Muscle of leg (tissue), 11 donors: Measurements from ENCODE around the gene SIDT2. TPM values are rescaled to one million over a fixed set of nuclear protein-coding genes. Genes with fewer than 3 reads are reported as not detected.
A peak's percentile ranks its signal among the peaks of the same experiment; 100 is the strongest.
"Not testable (repeated sequence)": the region's sequence is repeated elsewhere in the genome, so short reads cannot be mapped to it uniquely, and the experiment has no call there.

ENCODE experiments used
- DNase-seq: peaks from one replicate; pipeline ENCODE4 v3.0.0; 2013
- H3K27ac ChIP-seq: one replicate; pipeline ENCODE4 v1.5.1; 2013; ENCODE audit warnings: mild to moderate bottlenecking, low read length, control low read depth
- H3K27me3 ChIP-seq: one replicate; pipeline ENCODE4 v1.6.1; 2013; ENCODE audit warnings: low read length; ENCODE audit not compliant: control insufficient read depth, insufficient read depth
- H3K36me3 ChIP-seq: one replicate; pipeline ENCODE4 v1.6.1; 2013; ENCODE audit warnings: low read length; ENCODE audit not compliant: control insufficient read depth, insufficient read depth
- H3K4me1 ChIP-seq: one replicate; pipeline ENCODE4 v1.6.1; 2013; ENCODE audit warnings: low read length; ENCODE audit not compliant: control insufficient read depth, insufficient read depth
- H3K4me3 ChIP-seq: one replicate; pipeline ENCODE4 v1.5.1; 2013; ENCODE audit warnings: low read length, control low read depth
- H3K9me3 ChIP-seq: replicated peaks from 2 replicates; pipeline ENCODE4 v1.6.1; 2013; ENCODE audit warnings: low read depth, low read length; ENCODE audit not compliant: control insufficient read depth
- WGBS: methylation state at CpG from one replicate; pipeline ENCODE4 v1.1.5; 2013; ENCODE audit warnings: missing lambda C conversion rate; ENCODE audit not compliant: insufficient coverage; 5-methylcytosine and 5-hydroxymethylcytosine counted together
- polyA plus RNA-seq, 8 donors: library from polyadenylated mRNA; unstranded; fragments of 120-200 nt; gene quantifications; one replicate each; pipeline versions ENCODE4 v1.2.1 to v1.2.3, GENCODE V29; 2013; ENCODE audit warnings: inconsistent platforms in 1 of 8, low replicate concordance in 1 of 8; ENCODE audit not compliant: insufficient read length in 8 of 8, insufficient read depth in 1 of 8
- total RNA-seq: library from RNA; stranded (reverse); fragments of 120-200 nt; gene quantifications from one replicate; pipeline ENCODE4 v1.2.4, GENCODE V29; 2013

SIDT2 gene
- total and polyA plus RNA-seq, 9 donors, result 14.8 to 39.3 (median 27.8) TPM

- not testable (repeated sequence) for H3K9me3 ChIP-seq, H3K27me3 ChIP-seq, H3K4me3 ChIP-seq, DNase-seq, H3K27ac ChIP-seq
- 87% methylated on average over 4 of the region's 8 CpGs for WGBS
- peaks cover 26% of the 10 kb centered on the region for H3K36me3 ChIP-seq
- peaks cover 10% of the 10 kb centered on the region for H3K4me1 ChIP-seq
Measured at GRCh38 chr11:117209351-117210125, 31.0 kb downstream of the SIDT2 start.

GRCh38 chr11:117210620-117211019 lies 32.1 kb downstream of the SIDT2 start:
- Histone ChIP-seq H3K36me3 (peaks cover 26% of the 10 kb centered on the region), H3K9me3 (no peaks in the 10 kb centered on the region), H3K27ac (no peak overlapping the region), H3K4me3 (no peak overlapping the region), H3K27me3 (no peaks in the 10 kb centered on the region), H3K4me1 (no peaks in the 10 kb centered on the region)
- no peak for DNase-seq
- 87% methylated on average over 3 of the region's 3 CpGs for WGBS

- Histone ChIP-seq H3K4me3 (no peak overlapping the region), H3K9me3 (no peaks in the 10 kb centered on the region), H3K4me1 (peaks cover 12% of the 10 kb centered on the region), H3K27me3 (no peaks in the 10 kb centered on the region), H3K36me3 (peaks cover 45% of the 10 kb centered on the region), H3K27ac (no peak overlapping the region)
- WGBS, result 97% methylated on average over 3 of the region's 11 CpGs
- no peak for DNase-seq
Measured at GRCh38 chr11:117212697-117213355, 34.3 kb downstream of the SIDT2 start.

- Histone ChIP-seq H3K9me3 (no peaks in the 10 kb centered on the region), H3K27ac (no peak overlapping the region), H3K36me3 (peaks cover 60% of the 10 kb centered on the region), H3K27me3 (no peaks in the 10 kb centered on the region), H3K4me3 (no peak overlapping the region), H3K4me1 (peaks cover 29% of the 10 kb centered on the region)
- 59% methylated on average over 5 of the region's 7 CpGs for WGBS
- DNase-seq, result no peak
Measured at GRCh38 chr11:117214404-117215110, 36.0 kb downstream of the SIDT2 start.

- peak; percentile 19 for DNase-seq
- Histone ChIP-seq H3K4me3 (no peak overlapping the region), H3K9me3 (no peaks in the 10 kb centered on the region), H3K4me1 (peaks cover 58% of the 10 kb centered on the region), H3K27ac (peak overlapping the region; percentile 79), H3K36me3 (peaks cover 60% of the 10 kb centered on the region), H3K27me3 (no peaks in the 10 kb centered on the region)
- 63% methylated on average over 3 of the region's 11 CpGs for WGBS
Measured at GRCh38 chr11:117217141-117218084, 38.9 kb downstream of the SIDT2 start.

GRCh38 chr11:117218133-117218915 lies 39.8 kb downstream of the SIDT2 start:
- Histone ChIP-seq H3K27me3 (no peaks in the 10 kb centered on the region), H3K4me1 (peaks cover 66% of the 10 kb centered on the region), H3K9me3 (no peaks in the 10 kb centered on the region), H3K4me3 (no peak overlapping the region), H3K27ac (peak overlapping the region; percentile 79), H3K36me3 (peaks cover 58% of the 10 kb centered on the region)
- WGBS, result 45% methylated on average over 4 of the region's 15 CpGs
- peak; percentile 56 for DNase-seq

GRCh38 chr11:117219001-117219400 lies 40.5 kb downstream of the SIDT2 start:
- H3K4me3 ChIP-seq, result no peak overlapping the region
- peak overlapping the region; percentile 79 for H3K27ac ChIP-seq
- no peaks in the 10 kb centered on the region for H3K27me3 ChIP-seq
- peaks cover 59% of the 10 kb centered on the region for H3K36me3 ChIP-seq
- WGBS, result 76% methylated on average over 9 of the region's 9 CpGs
- H3K9me3 ChIP-seq, result no peaks in the 10 kb centered on the region
- no peak for DNase-seq
- peaks cover 72% of the 10 kb centered on the region for H3K4me1 ChIP-seq

- WGBS, result 86% methylated on average over 8 of the region's 8 CpGs
- H3K4me1 ChIP-seq, result peaks cover 75% of the 10 kb centered on the region
Measured at GRCh38 chr11:117219455-117219854, 40.9 kb downstream of the SIDT2 start.

GRCh38 chr11:117219995-117220394 lies 41.5 kb downstream of the SIDT2 start:
- Histone ChIP-seq H3K9me3 (no peaks in the 10 kb centered on the region), H3K4me3 (no peak overlapping the region), H3K27ac (peak overlapping the region; percentile 92), H3K4me1 (peaks cover 80% of the 10 kb centered on the region), H3K27me3 (no peaks in the 10 kb centered on the region), H3K36me3 (peaks cover 55% of the 10 kb centered on the region)
- DNase-seq, result no peak
- 95% methylated on average over 4 of the region's 4 CpGs for WGBS

More at GRCh38 chr11:117219455-117219854, 40.9 kb downstream of the SIDT2 start:
- H3K27ac ChIP-seq, result peak overlapping the region; percentile 92
- H3K9me3 ChIP-seq, result no peaks in the 10 kb centered on the region
- peaks cover 58% of the 10 kb centered on the region for H3K36me3 ChIP-seq
- no peak for DNase-seq
- no peaks in the 10 kb centered on the region for H3K27me3 ChIP-seq
- H3K4me3 ChIP-seq, result no peak overlapping the region
